GM18907 (cell line): ENCODE results near the gene ATP2A2.

Experiments
- ATAC-seq: cut with Tn5 transposase; IDR thresholded peaks from one replicate; pipeline ENCODE4 v1.9.1; 2021; ENCODE audit warnings: mild to moderate bottlenecking, moderate library complexity; ENCODE audit not compliant: unreplicated experiment

ATP2A2 gene

GRCh38 chr12:110258466-110258865, 22.6 kb upstream of the ATP2A2 start:
- no peak for ATAC-seq

- no peak for ATAC-seq
Measured at GRCh38 chr12:110262442-110263388, 18.3 kb upstream of the ATP2A2 start.

DNA sequence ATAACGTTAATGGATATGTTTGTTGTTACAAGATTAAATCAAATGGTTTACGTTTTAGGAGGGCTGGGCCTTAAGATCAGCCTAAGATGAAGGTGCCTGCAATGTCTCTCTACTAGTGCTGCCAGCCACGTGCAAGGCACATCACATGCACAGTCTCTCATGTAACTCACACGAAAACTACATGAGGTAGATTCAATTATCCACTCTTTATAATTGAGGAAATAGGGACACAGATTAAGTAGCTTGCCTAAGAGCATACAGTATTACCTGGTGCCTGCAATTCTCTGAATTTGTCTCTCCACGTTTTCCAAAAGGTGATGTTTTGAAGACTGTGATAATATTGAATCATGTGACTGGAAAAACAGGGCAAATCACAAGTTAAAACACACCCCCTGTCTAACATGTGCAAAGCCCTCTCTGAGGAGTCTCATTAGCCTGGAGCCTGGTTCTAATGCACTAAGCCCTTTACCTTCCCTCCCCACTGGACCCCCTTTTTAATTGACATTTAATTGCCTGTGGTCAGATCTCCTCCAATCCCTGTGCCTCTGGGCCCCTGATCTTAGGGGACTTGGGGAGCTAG, 14.6 kb upstream of the ATP2A2 start:
- no peak for ATAC-seq

DNA sequence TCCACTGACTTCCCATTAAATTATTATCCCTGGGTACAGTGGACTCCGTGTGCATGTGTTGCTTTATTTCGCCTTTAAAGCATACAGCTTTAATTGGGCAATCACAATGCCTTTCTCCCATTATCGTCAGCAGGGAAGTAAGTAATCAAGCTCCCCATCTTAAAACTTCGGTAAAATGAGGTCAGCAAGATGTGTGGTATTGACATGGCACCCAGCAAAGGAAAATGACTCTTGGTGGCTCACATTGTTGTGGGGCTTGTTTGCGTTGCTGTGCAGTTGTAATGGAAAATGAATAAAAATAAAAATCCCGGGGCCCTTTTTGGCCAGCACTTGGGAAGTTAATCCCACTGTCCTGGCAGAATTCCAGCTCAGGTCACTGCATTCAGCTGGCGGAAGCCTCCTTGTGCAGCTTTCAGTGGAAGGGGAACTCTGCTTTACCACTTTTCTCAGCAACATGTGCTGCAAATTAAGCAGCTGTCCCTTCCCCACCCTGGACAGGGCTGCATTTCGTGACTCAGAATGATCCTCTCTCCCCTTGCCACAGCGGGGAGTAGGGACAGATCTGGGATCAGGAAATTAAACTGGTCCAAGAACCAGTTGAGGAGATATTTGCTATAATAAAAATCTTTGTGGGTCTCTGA, 13.9 kb upstream of the ATP2A2 start:
- ATAC-seq, result no peak

GRCh38 chr12:110269622-110270124, 11.4 kb upstream of the ATP2A2 start:
- no peak for ATAC-seq

- no peak for ATAC-seq
Measured at GRCh38 chr12:110270125-110270962, 10.7 kb upstream of the ATP2A2 start.

DNA sequence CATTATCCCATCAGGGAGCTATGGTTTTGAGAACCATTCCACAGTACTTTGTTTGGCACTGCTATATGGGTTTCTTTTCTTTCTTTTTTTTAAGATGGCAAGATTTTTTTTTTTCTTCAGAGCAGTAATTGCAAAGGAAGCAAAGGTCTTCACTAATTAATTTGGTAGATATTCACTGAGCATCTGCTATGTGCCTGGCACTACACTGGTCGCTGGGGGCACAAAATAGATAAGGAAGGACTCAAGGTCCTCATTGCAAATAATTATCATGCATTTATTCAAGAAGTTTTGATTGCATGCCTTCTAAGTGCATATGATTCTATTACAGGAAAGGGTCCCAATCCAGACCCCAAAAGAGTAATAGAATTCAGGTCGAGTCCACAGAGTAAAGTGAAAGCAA, 10.0 kb upstream of the ATP2A2 start:
- no peak for ATAC-seq

DNA sequence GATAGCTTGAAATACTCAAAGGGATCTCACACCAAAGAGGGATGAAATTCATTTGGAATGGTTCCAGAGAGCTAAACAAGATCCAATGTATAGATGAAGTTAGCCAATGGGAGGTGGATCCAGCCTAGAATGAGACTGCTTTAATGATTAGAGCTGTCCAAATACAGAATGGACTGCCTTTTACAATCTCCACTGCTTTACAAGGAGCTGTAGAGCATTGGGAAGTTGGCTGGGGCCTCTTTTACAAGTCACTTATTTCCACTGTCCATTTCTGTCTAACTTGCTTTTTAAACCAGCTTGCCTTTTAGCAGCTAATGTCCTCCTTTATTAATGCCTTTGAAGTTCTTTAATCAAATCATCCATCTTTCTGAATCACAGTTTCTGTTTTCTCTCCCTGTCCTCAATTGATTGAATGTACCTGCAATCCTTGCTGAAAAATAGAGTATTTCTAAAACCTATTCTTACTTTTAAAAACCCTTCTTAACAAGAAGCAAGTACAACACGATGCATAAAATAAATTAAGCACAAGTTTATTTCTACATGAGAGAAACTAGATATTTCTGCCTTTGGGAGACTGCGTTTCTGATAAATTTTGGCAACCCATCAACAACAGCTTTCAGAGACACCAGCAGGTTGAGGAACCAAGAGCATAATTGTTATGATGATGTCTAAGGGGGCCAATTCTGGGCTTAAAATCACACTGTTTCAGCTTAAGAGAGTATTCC, 3.4 kb upstream of the ATP2A2 start:
- no peak for ATAC-seq

DNA sequence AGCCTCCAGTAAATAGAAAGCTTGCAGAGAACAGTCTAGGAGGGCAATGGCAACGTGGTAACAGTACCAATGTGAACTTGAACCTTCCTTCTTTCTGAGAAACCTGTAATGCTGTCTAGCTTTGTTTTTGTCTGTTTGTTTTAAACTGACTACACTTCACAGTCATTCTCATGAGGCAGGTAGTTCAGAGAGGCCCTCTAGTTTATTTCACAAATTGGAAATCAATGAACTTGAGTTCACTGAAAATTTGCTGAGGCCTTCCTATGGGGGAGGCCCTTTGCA, 2.9 kb upstream of the ATP2A2 start:
- no peak for ATAC-seq

DNA sequence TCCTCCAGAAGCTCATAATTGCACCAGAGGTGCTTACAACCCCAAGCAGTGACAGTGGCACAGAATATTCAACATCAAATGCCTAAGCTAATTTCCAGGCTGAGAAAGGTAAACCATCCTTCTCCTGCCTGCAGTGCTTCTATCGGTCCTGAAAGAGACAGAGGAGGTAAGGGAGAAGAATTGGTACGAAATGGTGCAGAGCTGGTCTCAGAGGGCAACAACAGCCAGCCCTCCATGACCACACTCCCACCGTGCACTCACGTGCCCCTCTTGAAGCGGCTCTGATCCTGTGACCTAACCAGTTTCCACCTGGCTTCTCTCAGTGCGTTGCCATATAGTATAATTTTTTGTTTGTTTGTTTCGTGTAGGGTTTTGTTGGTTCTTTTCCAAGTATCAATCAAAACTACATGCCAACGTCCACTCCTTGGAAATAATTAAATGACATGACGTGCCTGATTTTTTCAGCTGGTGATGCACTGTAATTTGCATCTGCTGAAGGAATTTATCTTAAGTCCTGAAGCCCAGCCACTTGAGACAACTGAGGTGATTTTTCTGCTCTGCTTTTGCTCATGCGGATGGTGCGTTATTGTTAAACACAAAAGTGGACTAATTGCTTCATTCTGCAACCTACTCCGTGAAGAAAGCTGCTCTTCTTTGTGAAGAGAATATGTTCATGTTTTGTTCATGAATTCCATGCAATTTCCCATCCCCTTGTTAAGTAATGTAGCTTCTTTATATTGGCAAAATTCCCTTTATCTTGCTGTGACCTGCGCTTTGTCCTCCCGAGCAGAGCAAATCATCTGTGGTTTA, 1.3 kb upstream of the ATP2A2 start:
- ATAC-seq, result no peak

DNA sequence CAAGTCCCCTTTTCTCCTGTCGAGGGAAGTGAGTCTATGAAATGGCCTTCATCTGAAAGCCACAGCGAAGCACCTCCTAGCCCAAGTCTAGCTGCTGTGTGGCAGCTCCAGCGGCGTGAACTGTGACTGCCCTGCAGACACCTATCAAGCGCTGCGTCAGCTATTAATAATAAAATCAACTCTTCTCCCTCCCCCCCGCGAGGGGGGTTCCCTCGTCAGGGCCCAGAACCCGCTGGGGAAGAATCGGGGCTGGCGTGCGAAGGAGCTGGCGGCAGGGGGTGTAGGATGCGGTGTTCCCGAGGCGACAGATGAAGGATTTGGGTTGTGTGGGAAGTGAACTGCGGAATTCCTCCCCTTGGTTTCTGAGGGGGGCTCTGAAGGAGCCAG, 662 bp upstream of the ATP2A2 start:
- ATAC-seq, result peak; percentile 9

GRCh38 chr12:110281549-110282299, 677 bp downstream of the ATP2A2 start:
- ATAC-seq, result peak; percentile 43

DNA sequence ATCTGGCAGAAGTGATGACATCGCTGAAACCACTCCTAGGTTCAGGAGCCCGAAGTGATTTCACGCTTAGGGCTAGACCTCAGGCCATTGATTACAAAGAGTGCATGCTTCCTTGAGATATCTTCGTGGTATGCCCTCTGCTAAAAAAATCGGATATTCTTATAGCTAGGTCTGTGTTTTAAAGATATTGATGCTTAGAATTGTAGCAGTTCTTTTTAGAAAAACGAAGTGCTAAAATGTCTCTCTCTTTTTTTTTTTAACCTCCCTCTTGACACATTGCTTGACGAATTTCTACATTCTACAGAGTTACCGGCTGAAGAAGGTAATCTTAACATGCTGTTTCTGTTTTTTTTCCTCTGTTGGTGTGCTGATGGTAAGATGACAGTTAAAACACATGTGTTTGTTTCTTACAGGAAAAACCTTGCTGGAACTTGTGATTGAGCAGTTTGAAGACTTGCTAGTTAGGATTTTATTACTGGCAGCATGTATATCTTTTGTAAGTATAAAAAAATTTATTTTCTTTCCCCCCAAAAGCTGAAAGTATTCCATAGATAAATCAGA, 1.3 kb downstream of the ATP2A2 start:
- ATAC-seq, result no peak

DNA sequence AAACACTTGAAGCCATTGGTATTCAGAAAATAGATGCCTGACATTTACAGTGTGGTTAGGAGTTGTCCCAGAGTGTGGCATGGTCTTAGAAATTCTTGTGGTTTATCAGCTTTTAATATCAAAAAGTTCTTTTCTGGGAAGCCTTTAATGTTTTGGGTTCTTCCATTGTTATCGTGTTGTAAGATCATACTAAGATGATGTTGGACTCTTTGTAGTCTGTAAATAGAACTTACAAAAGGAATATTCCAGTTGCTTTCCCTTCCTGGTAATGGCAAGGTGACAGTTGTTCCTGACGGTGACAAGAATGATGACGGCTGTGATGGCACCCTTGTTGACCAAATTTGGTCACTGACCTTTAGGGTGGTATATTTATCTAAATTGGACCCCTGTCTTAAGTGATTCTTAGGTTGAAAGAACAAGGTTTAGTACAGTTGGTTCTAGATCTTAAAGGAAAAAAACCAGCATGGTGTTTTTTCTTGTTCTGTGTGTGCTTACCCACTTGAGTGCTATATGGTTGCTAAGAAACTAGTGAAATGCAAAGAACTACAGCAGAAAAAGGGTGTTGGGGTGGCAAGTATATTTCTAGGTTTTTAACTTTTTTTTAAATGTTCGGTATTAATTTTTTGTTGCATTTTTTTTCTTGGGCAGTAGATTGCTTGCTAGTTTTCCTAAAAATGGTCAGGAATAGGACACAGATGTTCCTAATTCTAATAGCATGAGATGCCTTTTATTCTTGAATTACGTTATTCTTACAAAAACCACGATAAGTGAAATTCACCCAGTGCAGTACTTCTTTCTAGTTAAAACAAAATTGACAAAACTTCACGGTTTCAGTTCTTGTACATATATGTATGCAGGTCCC, 2.1 kb downstream of the ATP2A2 start:
- no peak for ATAC-seq

DNA sequence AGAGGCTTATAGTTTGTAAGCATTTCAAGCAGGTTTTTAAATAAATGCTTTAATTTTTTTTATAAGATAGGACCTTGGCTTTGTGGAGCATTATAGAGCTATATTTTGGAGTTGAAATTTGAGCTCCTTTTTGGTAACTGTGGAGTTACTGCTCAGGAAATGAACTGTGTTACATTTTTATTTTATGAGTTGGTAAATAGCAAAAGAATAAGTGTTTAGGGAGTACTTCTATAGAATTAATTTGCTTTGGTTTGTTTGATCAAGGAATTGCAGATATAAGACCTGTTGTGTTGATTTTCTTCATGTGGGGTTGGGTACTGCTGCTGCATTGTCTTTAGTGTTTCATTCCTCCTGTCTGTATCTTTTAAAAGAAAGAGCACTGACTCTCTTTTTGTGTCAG, 3.5 kb downstream of the ATP2A2 start:
- no peak for ATAC-seq

DNA sequence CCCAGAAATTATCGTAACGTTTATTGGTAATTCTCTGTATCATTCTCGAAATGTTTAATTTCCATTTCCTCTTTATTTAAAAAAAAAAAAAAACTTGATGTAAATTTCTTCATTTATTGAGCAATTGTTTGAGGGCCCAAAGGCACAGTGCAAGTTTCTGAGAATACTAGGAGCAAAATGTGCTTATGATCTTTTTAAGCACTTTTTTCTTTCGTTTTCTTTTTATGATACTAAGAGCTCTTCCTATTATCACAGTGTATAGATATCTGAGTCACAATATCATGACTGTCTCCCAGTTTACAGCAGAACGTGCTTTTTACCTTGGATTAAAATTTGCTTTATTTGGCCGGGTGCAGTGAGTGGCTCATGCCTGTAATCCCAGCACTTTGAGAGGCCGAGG, 5.6 kb downstream of the ATP2A2 start:
- no peak for ATAC-seq

DNA sequence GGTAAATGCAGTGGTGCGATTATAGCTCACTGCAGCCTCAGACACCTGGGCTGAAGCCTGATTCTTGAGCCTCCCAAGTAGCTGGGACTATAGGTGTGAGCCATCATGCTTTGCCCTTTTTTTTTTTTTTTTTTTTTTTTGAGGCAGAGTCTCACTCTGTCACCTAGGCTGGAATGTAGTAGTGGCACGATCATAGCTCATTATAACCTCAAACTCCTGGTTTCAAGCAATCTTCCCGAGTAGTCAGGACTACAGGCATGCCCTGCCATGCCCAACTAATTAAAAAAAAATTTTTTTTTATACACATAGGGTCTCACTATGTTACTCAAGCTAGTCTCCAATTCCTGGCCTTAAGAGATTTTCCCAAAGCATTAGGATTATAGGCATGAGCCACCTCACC, 6.9 kb downstream of the ATP2A2 start:
- ATAC-seq, result no peak
